PC-3 (cell line): Measurements from ENCODE around the gene TET2. TPM values are rescaled to one million over a fixed set of nuclear protein-coding genes. Genes with fewer than 3 reads are reported as not detected.

Experiments
- ATAC-seq: fragments of 200-7000 bp; cut with Tn5 transposase; 2 replicates; pipeline ENCODE4 v1.9.1; 2020; ENCODE audit warnings: mild to moderate bottlenecking, moderate library complexity
- BruUV-seq: library from RNA; stranded (reverse); fragments of 400-500 nt; replicated peaks from 2 replicates; lab custom pipeline; 2021; lab: Mats Ljungman, UMichigan
- CTCF ChIA-PET: fragments of 300-600 bp; sonication (Branson Sonifier 250); formaldehyde crosslinking; loops from one replicate; lab custom pipeline; 2022; ENCODE audit warnings: antibody characterized with exemption; lab: Charles Lee
- POLR2A ChIA-PET: fragments of 300-600 bp; sonication (Branson Sonifier 250); formaldehyde crosslinking; loops from one replicate; lab custom pipeline; 2022; ENCODE audit warnings: antibody characterized with exemption; ENCODE audit not compliant: unreplicated experiment; lab: Charles Lee
- DNase-seq: peaks from one replicate; pipeline ENCODE4 v3.0.0-alpha.2; 2015
- H2AFZ ChIP-seq: fragments of 300-600 bp; sonication (generic); 2 replicates; pipeline ENCODE4 v1.6.0; 2016; ENCODE audit warnings: antibody characterized with exemption, low read length
- H3F3A ChIP-seq: fragments of 300-600 bp; sonication (generic); one replicate; pipeline ENCODE4 v1.6.0; 2017; ENCODE audit warnings: antibody characterized with exemption, low read length, control low read depth, mild to moderate bottlenecking; ENCODE audit not compliant: unreplicated experiment
- H3K27ac ChIP-seq: fragments of 300-600 bp; sonication (generic); 2 replicates; pipeline ENCODE4 v1.5.1; 2016; ENCODE audit warnings: mild to moderate bottlenecking, low read length
- H3K27me3 ChIP-seq: fragments of 300-600 bp; sonication (generic); 2 replicates; pipeline ENCODE4 v1.6.1; 2016; ENCODE audit warnings: low read length, mixed read lengths
- H3K36me3 ChIP-seq: fragments of 300-600 bp; sonication (generic); 2 replicates; pipeline ENCODE4 v1.6.1; 2016; ENCODE audit warnings: low read depth, mixed run types, low read length, mixed read lengths
- H3K4me1 ChIP-seq: fragments of 300-600 bp; sonication (generic); 2 replicates; pipeline ENCODE4 v1.5.1; 2016; ENCODE audit warnings: low read length; ENCODE audit not compliant: insufficient read depth
- H3K4me2 ChIP-seq: fragments of 300-600 bp; sonication (generic); 2 replicates; pipeline ENCODE4 v1.6.0; 2016; ENCODE audit warnings: low read length
- H3K4me3 ChIP-seq: fragments of 300-600 bp; sonication (generic); 2 replicates; pipeline ENCODE4 v1.5.1; 2016; ENCODE audit warnings: mild to moderate bottlenecking, low read length, mixed read lengths
- H3K79me2 ChIP-seq: fragments of 300-600 bp; sonication (generic); 2 replicates; pipeline ENCODE4 v1.6.1; 2017; ENCODE audit warnings: low read length, mixed read lengths
- H3K9ac ChIP-seq: fragments of 300-600 bp; sonication (generic); 2 replicates; pipeline ENCODE4 v1.6.0; 2016; ENCODE audit warnings: mild to moderate bottlenecking, low read length
- H3K9me2 ChIP-seq: fragments of 300-600 bp; sonication (generic); replicated peaks from 2 replicates; pipeline ENCODE4 v1.6.1; 2016; ENCODE audit warnings: mixed run types, low read length, mixed read lengths
- H3K9me3 ChIP-seq: fragments of 300-600 bp; sonication (generic); 2 replicates; pipeline ENCODE4 v1.6.1; 2016; ENCODE audit warnings: low read length, mixed read lengths
- H4K20me1 ChIP-seq: fragments of 300-600 bp; sonication (generic); 2 replicates; pipeline ENCODE4 v1.6.1; 2016; ENCODE audit warnings: low read length, mixed read lengths
- EZH2 ChIP-seq: fragments of 300-600 bp; sonication (generic); IDR thresholded peaks from one replicate; pipeline ENCODE4 v1.6.1; 2017; ENCODE audit warnings: antibody characterized with exemption, mild to moderate bottlenecking, low read length; ENCODE audit not compliant: unreplicated experiment
- EZH2phosphoT487 ChIP-seq: fragments of 300-600 bp; sonication (generic); IDR thresholded peaks from 2 replicates; pipeline ENCODE4 v1.6.1; 2018; ENCODE audit warnings: mild to moderate bottlenecking, antibody characterized with exemption, low read length, borderline replicate concordance
- intact Hi-C: fragments of 100-400 bp; cut with micrococcal nuclease; formaldehyde crosslinking; loops from 2 replicates; pipeline ENCODE4 v1.9.0; 2023
- total RNA-seq: library from RNA; depleted of rRNA; stranded (reverse); fragments of >200 nt; gene quantifications from 2 replicates; pipeline ENCODE4 v1.2.3, GENCODE V29; 2014
- TF ChIP-seq, protein P1 (sequence below): fragments of 300-600 bp; sonication (generic); conservative IDR thresholded peaks from 2 replicates; pipeline ENCODE4 v1.5.1; 2017; ENCODE audit warnings: antibody characterized with exemption, low read depth, mild to moderate bottlenecking, low read length

The TET2 gene
- total RNA-seq, 1 experiment from 2014 or later = 5.6 TPM

DNA sequence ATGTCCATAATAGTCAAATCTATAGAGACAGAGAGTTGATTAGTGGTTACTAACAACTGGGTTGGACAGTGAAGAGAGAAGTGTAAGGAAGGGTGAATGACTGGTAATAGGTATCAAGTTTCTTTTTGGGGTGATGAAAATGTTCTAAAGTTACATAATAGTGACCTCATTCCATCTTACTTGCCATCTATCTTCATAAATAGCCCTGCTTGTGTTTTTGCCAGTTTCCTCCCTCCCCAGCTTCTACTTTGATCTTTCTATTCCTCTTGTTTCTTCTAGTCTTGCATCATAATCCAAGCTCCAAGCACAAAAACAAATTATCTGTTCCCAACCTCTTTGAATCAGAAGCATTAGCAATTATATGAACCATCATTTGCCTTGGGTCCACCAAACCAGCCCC, 40.2 kb upstream of the TET2 start:
- no peaks in the 10 kb centered on the region for H3K79me2 ChIP-seq
- intact Hi-C loops = no loop called here
- H3K9me2 ChIP-seq = no peaks in the 10 kb centered on the region
- ChIA-PET POLR2A (no interaction called here), CTCF (no interaction called here)
- H3K9ac ChIP-seq = no peak overlapping the region
- no peaks in the 10 kb centered on the region for H3K36me3 ChIP-seq
- H3K27ac ChIP-seq = no peak overlapping the region
- no peak overlapping the region for H3K4me2 ChIP-seq
- DNase-seq = no peak
- H4K20me1 ChIP-seq = no peaks in the 10 kb centered on the region
- no peak for ATAC-seq
- H3F3A ChIP-seq = no peaks in the 10 kb centered on the region
- TF ChIP-seq EZH2phosphoT487 (no peak), EZH2 (no peak)
- TF ChIP-seq, protein P1, sequence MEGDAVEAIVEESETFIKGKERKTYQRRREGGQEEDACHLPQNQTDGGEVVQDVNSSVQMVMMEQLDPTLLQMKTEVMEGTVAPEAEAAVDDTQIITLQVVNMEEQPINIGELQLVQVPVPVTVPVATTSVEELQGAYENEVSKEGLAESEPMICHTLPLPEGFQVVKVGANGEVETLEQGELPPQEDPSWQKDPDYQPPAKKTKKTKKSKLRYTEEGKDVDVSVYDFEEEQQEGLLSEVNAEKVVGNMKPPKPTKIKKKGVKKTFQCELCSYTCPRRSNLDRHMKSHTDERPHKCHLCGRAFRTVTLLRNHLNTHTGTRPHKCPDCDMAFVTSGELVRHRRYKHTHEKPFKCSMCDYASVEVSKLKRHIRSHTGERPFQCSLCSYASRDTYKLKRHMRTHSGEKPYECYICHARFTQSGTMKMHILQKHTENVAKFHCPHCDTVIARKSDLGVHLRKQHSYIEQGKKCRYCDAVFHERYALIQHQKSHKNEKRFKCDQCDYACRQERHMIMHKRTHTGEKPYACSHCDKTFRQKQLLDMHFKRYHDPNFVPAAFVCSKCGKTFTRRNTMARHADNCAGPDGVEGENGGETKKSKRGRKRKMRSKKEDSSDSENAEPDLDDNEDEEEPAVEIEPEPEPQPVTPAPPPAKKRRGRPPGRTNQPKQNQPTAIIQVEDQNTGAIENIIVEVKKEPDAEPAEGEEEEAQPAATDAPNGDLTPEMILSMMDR = no peak
- no peak overlapping the region for H2AFZ ChIP-seq
- BruUV-seq = no TSS peak
- no peaks in the 10 kb centered on the region for H3K4me1 ChIP-seq
- H3K27me3 ChIP-seq = no peaks in the 10 kb centered on the region
- H3K4me3 ChIP-seq = no peak overlapping the region
- no peaks in the 10 kb centered on the region for H3K9me3 ChIP-seq

DNA sequence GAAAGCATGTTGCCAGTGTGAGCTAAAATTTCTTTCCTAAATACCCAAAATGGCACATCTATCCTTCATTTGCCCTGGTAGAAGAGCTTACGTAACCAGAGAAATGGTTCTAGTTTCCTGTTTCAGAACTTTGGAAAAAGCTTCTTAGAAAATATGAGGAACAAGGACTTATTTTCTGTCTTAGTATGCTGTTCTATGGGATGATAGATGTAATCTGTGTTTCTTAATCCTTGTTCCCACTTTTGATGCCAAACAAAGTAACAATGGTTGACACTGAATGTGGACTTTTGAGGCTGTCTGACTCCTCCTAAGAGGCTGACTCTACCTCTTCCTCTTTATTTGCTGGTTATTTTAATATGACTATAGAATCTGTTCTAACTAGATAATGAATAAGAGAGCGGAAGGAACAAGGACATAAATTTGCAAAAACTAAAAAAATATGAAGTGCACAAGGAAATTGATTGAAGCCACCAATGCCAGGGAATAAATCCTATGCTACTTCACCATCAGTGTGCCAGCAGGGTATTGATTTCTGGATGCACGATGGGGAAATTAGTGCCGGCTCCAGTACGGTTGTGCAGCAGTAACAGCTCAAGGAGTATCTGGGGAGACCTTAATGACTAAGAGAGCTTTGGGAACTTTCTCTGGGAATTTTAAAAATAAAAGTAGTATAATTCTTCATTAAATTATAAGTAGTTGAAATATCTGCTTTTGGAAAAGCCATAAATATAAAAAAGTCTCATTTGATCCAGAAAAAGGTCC, 39.4 kb upstream of the TET2 start:
- POLR2A ChIA-PET = no interaction called here

DNA sequence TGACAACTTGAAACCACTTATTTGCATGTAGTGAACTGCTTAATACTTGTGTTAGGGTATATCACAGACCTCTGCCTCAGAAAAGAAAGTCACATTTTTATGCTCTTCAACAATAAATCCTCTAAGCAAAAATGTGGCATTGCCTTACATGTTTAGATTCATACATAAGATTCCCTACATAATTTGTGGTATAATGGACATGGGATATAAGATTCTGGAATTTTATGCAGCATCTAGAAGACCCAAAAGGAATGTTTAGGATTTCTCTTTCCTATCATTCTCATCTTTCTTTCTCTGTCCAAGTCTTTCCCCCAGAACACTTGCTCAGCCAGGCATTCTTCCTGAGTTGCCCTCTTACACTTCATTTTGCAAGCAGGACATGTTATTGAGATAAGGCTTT, 37.7 kb upstream of the TET2 start:
- no peaks in the 10 kb centered on the region for H3F3A ChIP-seq
- H3K9ac ChIP-seq = no peak overlapping the region
- no peak overlapping the region for H3K27ac ChIP-seq
- H3K4me2 ChIP-seq = no peak overlapping the region
- no peaks in the 10 kb centered on the region for H3K9me2 ChIP-seq
- DNase-seq (no peak), ATAC-seq (no peak)
- CTCF ChIA-PET = no interaction called here
- TF ChIP-seq, protein P1 = no peak
- no peak for TF ChIP-seq EZH2phosphoT487
- TF ChIP-seq EZH2 = no peak
- H3K9me3 ChIP-seq = no peaks in the 10 kb centered on the region
- H2AFZ ChIP-seq = no peak overlapping the region
- no TSS peak for BruUV-seq
- intact Hi-C loops = no loop called here
- H4K20me1 ChIP-seq = no peaks in the 10 kb centered on the region
- POLR2A ChIA-PET = no interaction called here
- no peaks in the 10 kb centered on the region for H3K79me2 ChIP-seq
- no peaks in the 10 kb centered on the region for H3K4me1 ChIP-seq
- H3K36me3 ChIP-seq = no peaks in the 10 kb centered on the region
- H3K27me3 ChIP-seq = no peaks in the 10 kb centered on the region
- no peak overlapping the region for H3K4me3 ChIP-seq

More for the DNA sequence above, 39.4 kb upstream of the TET2 start:
- no peak overlapping the region for H3K4me2 ChIP-seq
- no peak overlapping the region for H3K27ac ChIP-seq
- no peaks in the 10 kb centered on the region for H4K20me1 ChIP-seq
- H3F3A ChIP-seq = no peaks in the 10 kb centered on the region
- no peaks in the 10 kb centered on the region for H3K27me3 ChIP-seq
- DNase-seq (no peak), ATAC-seq (no peak)
- H3K79me2 ChIP-seq = no peaks in the 10 kb centered on the region
- no peak overlapping the region for H2AFZ ChIP-seq
- no peaks in the 10 kb centered on the region for H3K9me2 ChIP-seq
- H3K4me1 ChIP-seq = no peaks in the 10 kb centered on the region
- intact Hi-C loops = no loop called here
- TF ChIP-seq EZH2 (no peak), EZH2phosphoT487 (no peak)
- TF ChIP-seq, protein P1 = no peak
- CTCF ChIA-PET = no interaction called here
- H3K4me3 ChIP-seq = no peak overlapping the region
- no peaks in the 10 kb centered on the region for H3K9me3 ChIP-seq
- H3K36me3 ChIP-seq = no peaks in the 10 kb centered on the region
- no TSS peak for BruUV-seq
- H3K9ac ChIP-seq = no peak overlapping the region
